Muscle layer of duodenum (tissue), 2 donors: Measurements from ENCODE around the gene MAD1L1.

ENCODE experiments used
- H3K27ac ChIP-seq: one replicate; pipeline ENCODE4 v1.7.0; 2013; ENCODE audit warnings: mild to moderate bottlenecking, low read length
- H3K27me3 ChIP-seq: one replicate; pipeline ENCODE4 v1.7.0; 2013; ENCODE audit warnings: low read depth, mild to moderate bottlenecking, control low read depth, low read length
- H3K36me3 ChIP-seq, 2 donors: one replicate each; pipeline ENCODE4 v1.7.0; 2013; ENCODE audit warnings: low read length in 2 of 2, control low read depth in 1 of 2, mild to moderate bottlenecking in 1 of 2; ENCODE audit not compliant: insufficient read depth in 2 of 2, control insufficient read depth in 1 of 2
- H3K4me1 ChIP-seq, 2 donors: one replicate each; pipeline ENCODE4 v1.7.0; 2013; ENCODE audit warnings: low read length in 2 of 2, mild to moderate bottlenecking in 2 of 2, control low read depth in 1 of 2, moderate library complexity in 1 of 2; ENCODE audit not compliant: insufficient read depth in 2 of 2, control insufficient read depth in 1 of 2
- H3K4me3 ChIP-seq, 2 donors: one replicate each; pipeline ENCODE4 v1.7.0; 2013; ENCODE audit warnings: low read length in 2 of 2, low read depth in 1 of 2, mild to moderate bottlenecking in 1 of 2
- H3K9me3 ChIP-seq, 2 donors: one replicate each; pipeline ENCODE4 v1.7.0; 2013; ENCODE audit warnings: low read length in 2 of 2, control low read depth in 1 of 2, mild to moderate bottlenecking in 1 of 2; ENCODE audit not compliant: control insufficient read depth in 1 of 2
- donor health status: healthy.

The MAD1L1 gene

DNA sequence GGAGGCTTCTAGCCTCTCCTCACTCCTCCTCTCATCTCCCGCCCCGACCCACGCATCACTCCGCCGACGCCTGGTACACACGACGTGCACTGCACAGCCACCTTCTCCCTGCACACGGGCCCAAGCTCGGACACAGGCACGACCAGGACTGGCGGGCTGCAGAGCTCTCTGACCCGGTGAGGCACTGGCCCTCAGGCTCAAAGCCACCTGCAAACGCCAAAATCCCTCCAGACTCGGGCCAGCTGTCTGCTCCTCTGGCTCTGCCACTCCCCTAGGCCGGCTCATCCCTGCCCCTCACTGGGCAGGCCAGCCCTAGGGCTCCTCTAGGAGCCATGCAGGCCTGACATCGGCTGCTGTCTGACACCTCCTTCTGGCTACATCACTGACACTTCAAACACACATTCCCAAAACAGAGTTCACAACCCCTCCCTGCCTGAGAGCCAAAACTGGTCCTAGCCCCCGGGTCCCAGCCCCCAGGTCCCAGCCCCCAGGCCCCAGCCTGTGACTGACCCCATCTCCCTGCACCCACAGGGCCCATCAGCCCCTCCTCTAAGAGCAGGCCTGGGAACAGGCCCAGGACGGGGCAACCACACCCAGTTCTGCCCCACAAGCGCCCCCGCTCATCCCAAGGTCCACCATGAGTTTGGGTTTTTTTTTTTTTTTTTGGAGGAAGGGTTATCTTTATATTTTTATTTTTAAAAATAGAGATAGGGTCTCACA is 35.1 kb downstream of the MAD1L1 start:
- Histone ChIP-seq H3K4me1 (no peaks in the 10 kb centered on the region), H3K27me3 (no peaks in the 10 kb centered on the region), H3K36me3 (peaks cover 10 to 17% of the 10 kb centered on the region in 2 donors), H3K9me3 (peaks cover 0 to 3% of the 10 kb centered on the region in 2 donors), H3K4me3 (no peak overlapping the region), H3K27ac (no peak overlapping the region)

DNA sequence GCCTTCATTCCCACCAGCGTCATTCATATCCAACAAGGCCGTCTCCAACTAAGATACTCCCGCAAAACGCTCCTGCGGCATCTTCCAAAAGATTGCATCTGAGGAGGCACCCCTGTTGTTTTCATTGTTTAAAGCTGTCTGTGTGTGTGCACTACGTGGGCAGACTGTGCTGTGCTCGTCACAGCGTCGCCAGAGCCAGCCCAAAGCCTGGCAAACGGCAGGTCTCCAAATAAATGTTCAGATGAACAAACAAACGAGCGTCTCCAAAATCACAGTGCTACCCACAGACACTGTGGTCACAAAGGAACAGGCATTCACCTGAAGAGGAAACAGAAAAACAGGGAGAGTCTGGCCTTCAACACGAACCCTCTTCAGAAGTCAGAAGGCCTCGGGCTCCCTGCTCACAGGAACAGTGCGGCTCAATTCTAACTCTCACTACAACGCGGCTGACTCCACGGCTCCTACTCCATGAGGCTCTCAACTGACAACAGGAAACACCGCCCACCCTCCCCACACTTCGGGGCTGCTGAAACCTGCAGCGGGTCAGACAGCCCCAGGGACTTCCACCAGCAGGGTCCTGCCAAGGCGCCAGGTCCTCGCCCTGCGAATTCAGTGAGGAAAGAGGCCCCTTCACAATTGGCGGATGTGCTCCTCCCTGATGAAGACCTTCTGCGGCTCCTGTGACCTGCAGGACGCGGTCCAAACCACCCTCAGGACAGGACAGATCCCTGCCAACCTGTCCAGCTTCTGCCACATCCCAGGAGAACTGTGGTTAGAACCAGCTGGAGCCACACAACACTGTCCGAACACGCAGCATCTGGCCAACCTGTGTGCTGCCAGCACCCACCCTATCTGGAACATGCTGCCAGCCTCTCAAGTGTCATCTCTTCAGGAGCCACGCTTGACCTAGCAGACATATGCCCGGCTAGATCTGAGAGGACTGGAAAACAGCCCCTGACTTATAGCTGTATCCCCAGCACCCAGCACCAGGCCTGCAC is 36.1 kb downstream of the MAD1L1 start:
- no peaks in the 10 kb centered on the region for H3K27me3 ChIP-seq
- no peaks in the 10 kb centered on the region for H3K4me1 ChIP-seq
- H3K9me3 ChIP-seq = peaks cover 0 to 3% of the 10 kb centered on the region in 2 donors
- peaks cover 10 to 17% of the 10 kb centered on the region in 2 donors for H3K36me3 ChIP-seq
- H3K4me3 ChIP-seq = no peak overlapping the region
- H3K27ac ChIP-seq = no peak overlapping the region

DNA sequence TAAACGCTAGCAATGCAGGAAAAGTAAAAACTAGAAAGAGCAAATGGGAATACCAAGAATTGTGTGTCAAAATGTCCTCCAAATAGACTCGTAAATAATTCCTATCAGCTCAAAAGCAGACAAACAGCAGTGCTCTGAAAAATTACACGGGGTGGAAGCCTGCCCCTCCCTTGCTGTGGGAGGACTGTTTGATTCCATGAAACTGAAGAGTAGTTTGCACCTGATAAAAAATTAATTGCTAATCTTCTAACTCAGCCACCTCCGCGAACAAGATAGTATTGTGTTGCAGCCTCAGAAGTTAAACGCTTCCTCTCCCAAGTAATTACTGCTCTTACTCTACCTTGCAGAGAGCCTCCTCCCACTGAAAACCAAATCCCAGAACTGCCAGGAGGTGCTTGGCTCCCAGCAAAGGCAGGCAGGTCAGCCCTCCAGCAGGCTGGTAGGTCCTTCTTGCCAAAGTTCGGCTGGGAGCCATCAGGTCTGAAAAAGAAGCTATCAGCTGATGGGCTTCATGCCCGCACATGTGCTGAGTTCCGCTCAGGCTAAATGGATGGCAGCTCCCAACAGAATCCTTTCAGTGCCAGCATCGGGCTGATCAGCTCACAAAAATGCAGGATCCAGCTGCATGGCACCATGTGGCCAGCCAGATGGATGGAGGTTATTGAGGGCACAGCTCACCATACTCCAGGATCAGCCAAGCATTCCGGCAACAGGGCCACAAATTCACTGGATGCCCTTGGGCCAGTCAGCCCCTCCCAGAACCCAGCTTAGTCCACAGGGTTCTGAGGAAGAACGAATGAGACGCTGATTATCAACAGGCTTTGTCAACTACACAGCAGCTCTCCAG is 37.1 kb downstream of the MAD1L1 start:
- Histone ChIP-seq H3K9me3 (peaks cover 0 to 3% of the 10 kb centered on the region in 2 donors), H3K27me3 (no peaks in the 10 kb centered on the region), H3K4me3 (no peak overlapping the region), H3K4me1 (no peaks in the 10 kb centered on the region), H3K36me3 (peaks cover 10 to 17% of the 10 kb centered on the region in 2 donors), H3K27ac (no peak overlapping the region)

DNA sequence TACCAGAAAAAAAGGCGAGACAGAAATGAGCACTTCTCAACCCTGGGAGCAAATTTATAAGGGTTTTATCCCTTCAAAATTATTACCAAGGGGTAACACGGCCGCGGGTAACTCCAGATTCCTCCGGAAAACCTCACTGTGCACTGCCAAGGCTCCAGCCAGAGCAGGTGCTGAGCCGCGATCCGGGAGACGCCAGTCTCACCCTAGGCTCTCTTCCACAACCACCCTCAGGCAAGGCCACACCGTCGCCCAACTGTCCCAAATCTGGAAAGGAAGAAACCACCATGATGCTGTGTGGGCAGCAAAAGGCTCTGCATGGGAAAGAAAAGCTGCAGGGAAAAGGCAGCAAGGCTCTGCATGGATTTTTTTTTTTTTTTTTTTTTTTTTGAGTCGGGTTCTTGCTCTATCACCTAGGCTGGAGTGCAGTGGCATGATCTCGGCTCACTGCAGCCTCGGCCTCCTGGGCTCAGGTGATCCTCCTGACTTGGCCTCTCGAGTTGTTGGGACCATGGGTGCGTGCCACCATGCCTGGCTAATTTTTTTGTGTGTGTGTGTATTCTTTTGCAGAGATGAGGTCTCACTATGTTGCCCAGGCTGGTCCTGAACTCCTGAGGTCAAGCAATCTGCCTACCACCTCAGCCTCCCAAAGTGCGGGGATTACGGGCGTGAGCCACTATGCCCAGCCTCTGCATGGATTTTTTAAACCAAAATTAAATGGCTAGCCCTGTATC is 39.0 kb downstream of the MAD1L1 start:
- Histone ChIP-seq H3K36me3 (peaks cover 10 to 17% of the 10 kb centered on the region in 2 donors), H3K27ac (no peak overlapping the region), H3K27me3 (no peaks in the 10 kb centered on the region), H3K4me3 (no peak overlapping the region), H3K9me3 (peaks cover 3 to 5% of the 10 kb centered on the region in 2 donors), H3K4me1 (no peaks in the 10 kb centered on the region)

DNA sequence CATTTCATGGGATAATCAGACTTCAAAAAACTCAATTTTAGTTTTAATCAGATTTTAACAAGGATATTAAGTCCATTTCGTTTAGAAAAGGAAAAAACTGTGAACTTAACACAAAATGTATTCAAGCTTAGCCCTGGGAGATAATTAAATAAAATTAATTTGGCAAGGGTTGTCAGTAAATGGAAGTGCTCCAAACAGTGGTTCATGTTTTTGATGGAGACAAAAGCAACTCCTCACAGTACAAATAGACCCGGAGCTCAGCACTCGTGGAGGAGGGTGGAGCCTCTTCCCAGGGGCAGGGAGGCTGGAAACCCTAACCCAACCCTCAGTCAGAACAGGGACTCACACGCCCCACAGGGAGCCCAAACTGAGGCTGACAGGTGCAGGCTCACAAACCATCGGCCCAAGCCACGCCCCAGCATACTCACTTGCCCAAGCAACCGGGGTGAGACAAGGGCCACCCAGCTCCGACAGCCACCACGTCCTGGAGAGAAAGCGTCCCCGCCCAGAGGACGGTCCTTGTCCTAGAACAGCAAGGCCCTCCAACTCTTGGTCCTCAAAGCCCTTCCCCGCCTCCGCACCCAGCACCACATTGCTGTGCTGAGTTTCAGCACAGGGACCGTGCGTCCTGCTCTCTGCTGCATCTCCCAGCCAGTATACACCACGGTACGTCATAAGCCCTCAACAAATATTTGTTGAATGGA is 39.8 kb downstream of the MAD1L1 start:
- H3K27me3 ChIP-seq = no peaks in the 10 kb centered on the region

DNA sequence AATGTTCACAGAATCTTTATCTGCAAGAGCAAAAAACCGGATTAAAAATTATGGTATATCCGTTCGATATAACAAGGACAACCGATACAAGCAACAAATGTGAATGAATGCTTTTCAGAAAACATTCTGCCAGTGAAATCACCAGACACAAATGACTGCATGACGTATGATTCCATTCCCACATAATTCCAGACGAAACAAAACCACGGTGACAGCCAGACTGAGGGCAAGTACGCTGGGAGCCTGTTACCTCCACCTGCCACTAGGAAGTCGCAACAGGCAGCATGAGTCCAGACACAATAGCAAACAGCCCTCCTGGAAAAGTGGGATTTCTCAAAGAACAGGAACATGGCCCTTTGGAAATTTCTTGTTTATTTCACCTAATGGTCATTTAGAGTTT is 41.7 kb downstream of the MAD1L1 start:
- Histone ChIP-seq H3K4me1 (no peaks in the 10 kb centered on the region), H3K4me3 (no peak overlapping the region), H3K27ac (no peak overlapping the region), H3K9me3 (peaks cover 3 to 6% of the 10 kb centered on the region in 2 donors), H3K36me3 (peaks cover 6 to 17% of the 10 kb centered on the region in 2 donors), H3K27me3 (no peaks in the 10 kb centered on the region)

More for the DNA sequence above, 39.8 kb downstream of the MAD1L1 start:
- Histone ChIP-seq H3K27ac (no peak overlapping the region), H3K4me3 (no peak overlapping the region), H3K36me3 (peaks cover 10 to 17% of the 10 kb centered on the region in 2 donors), H3K9me3 (peaks cover 3 to 6% of the 10 kb centered on the region in 2 donors), H3K4me1 (no peaks in the 10 kb centered on the region)

DNA sequence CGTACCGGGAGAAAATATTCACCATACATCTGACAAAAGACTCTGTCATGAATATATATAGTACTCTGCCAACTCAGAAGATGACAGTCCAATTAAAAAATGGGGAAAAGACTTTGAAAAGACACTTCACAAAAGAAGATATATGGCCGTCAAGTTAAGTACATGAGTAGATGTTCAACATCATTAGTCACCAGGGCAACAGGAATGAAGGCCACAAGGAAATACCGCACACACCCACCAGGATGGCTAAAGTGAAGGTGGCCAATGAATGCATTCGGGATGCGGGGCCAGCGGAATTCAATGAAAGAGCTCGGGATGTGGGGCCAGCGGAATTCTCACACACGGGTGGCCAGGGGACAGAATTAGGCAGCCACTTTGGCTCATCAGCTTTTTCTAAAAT is 42.2 kb downstream of the MAD1L1 start:
- Histone ChIP-seq H3K9me3 (peaks cover 3 to 6% of the 10 kb centered on the region in 2 donors), H3K4me1 (no peaks in the 10 kb centered on the region), H3K4me3 (no peak overlapping the region), H3K27me3 (no peaks in the 10 kb centered on the region), H3K27ac (no peak overlapping the region), H3K36me3 (peaks cover 1 to 12% of the 10 kb centered on the region in 2 donors)

DNA sequence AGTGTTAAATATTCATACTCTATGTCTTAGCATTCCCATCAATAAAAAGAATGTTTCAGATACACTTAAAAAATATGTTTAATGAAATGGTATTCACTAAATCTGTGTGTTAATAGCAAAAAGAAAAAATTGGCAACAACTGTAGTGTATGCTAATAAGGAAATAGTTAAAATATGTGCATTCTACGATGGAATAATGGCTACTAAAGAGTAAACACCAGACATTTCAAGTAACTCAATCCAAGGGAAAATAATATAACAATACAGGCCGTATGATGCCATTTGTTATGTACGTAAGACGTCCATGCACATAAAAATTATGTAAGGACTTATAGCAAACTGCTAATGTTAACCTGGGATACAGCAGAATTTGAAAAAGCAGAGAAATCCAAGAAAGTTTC is 46.6 kb downstream of the MAD1L1 start:
- Histone ChIP-seq H3K4me3 (no peak overlapping the region), H3K27ac (no peak overlapping the region), H3K27me3 (no peaks in the 10 kb centered on the region), H3K36me3 (peaks cover 0 to 8% of the 10 kb centered on the region in 2 donors), H3K4me1 (no peaks in the 10 kb centered on the region), H3K9me3 (peaks cover 0 to 6% of the 10 kb centered on the region in 2 donors)

DNA sequence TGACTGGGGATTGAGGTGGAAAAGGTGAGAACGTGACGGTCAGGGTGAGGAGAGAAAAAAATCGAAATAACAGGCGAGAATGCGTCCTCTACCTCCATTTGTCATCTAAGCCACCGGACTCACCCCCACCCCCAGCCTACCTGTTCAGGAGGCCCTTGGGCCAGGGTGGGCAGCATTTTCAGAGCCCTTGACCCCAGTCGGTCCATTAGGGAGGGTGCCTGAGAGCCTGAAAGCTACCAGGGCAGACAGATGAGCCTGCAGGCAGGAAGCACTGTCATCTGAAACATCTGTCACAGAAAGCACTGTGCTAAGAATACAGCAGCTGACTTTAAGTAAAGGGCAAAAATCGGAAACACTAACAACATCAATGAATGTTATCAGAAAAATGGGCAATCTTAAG is 47.0 kb downstream of the MAD1L1 start:
- Histone ChIP-seq H3K36me3 (peaks cover 0 to 8% of the 10 kb centered on the region in 2 donors), H3K27me3 (no peaks in the 10 kb centered on the region), H3K4me1 (no peaks in the 10 kb centered on the region), H3K27ac (no peak overlapping the region), H3K4me3 (no peak overlapping the region), H3K9me3 (peaks cover 0 to 6% of the 10 kb centered on the region in 2 donors)

DNA sequence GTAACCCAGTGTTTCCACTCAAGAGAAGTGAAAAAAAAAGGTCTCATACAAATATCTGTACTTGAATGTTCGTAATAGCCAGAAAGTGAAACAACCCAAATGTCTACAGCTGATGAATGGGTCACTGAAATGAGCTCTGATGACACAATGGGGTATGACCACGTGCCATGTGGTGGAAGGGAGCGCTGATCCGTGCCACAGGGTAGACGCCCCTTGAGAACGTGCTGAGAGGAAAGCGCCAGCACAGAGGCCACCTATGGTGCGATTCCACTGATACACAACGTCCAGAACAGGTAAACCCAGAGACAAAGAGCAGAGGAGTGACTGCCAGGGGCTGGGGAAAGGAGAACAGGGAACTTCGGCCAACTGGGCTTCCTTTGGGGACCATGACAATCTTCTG is 50.3 kb downstream of the MAD1L1 start:
- H3K27me3 ChIP-seq = no peaks in the 10 kb centered on the region
- H3K4me3 ChIP-seq = no peak overlapping the region
- no peaks in the 10 kb centered on the region for H3K9me3 ChIP-seq
- H3K36me3 ChIP-seq = no peaks in the 10 kb centered on the region
- no peaks in the 10 kb centered on the region for H3K4me1 ChIP-seq
- H3K27ac ChIP-seq = no peak overlapping the region
